Activated CD4-positive, alpha-beta T cell treated with anti-CD3 and anti-CD28 coated beads, Interleukin-2, amount 10 ng/mL, durations not matched to agents 7 days and 5 days (primary cell): ENCODE data around the gene SPACA4. TPM values are rescaled to one million over a fixed set of nuclear protein-coding genes. Genes with fewer than 3 reads are reported as not detected.

Experiments
- total RNA-seq, 2 experiments: library from RNA; stranded (reverse); gene quantifications; one replicate each; pipeline ENCODE4 v1.2.3, GENCODE V29; 2021

Gene SPACA4
- total RNA-seq, 2 experiments from 2014 or later = not detected

Other genes with a start within 250 kb of the SPACA4 start
- gene TMEM143, start 242.8 kb upstream of the SPACA4 start, total RNA-seq = 10 to 100 TPM; 19.0 to 21.7 TPM
- gene SYNGR4, start 242.4 kb upstream of the SPACA4 start, total RNA-seq = not detected
- 10 to 100 TPM; 69.6 to 81.6 TPM for gene KDELR1, start 215.2 kb upstream of the SPACA4 start, total RNA-seq
- gene GRIN2D, start 213.1 kb upstream of the SPACA4 start, total RNA-seq = under 1 TPM; 0.04 to 0.20 TPM
- 10 to 100 TPM; 31.0 to 35.2 TPM for gene GRWD1, start 160.8 kb upstream of the SPACA4 start, total RNA-seq
- 1 to 10 TPM in 1 of 2 experiments, under 1 TPM in 1; 0.87 to 1.0 TPM for gene KCNJ14, start 151.2 kb upstream of the SPACA4 start, total RNA-seq
- 10 to 100 TPM; 43.2 to 50.7 TPM for gene CYTH2, start 137.4 kb upstream of the SPACA4 start, total RNA-seq
- gene LMTK3, start 94.9 kb upstream of the SPACA4 start, total RNA-seq = 1 to 10 TPM; 3.7 to 5.1 TPM
- gene SULT2B1, start 54.6 kb upstream of the SPACA4 start, total RNA-seq = under 1 TPM; 0.21 to 0.30 TPM
- 1 to 10 TPM; 2.5 TPM for gene FAM83E, start 8.3 kb downstream of the SPACA4 start, total RNA-seq
- gene RPL18, start 12.4 kb downstream of the SPACA4 start, total RNA-seq = 1,000 to 10,000 TPM; 1,477 to 1,601 TPM
- gene SPHK2, start 12.8 kb downstream of the SPACA4 start, total RNA-seq = 10 to 100 TPM; 28.2 to 33.6 TPM
- 10 to 100 TPM; 24.1 to 25.8 TPM for gene DBP, start 30.6 kb downstream of the SPACA4 start, total RNA-seq
- 10 to 100 TPM; 10.1 to 10.8 TPM for gene CA11, start 39.4 kb downstream of the SPACA4 start, total RNA-seq
- gene NTN5, start 66.3 kb downstream of the SPACA4 start, total RNA-seq = 1 to 10 TPM; 1.0 to 1.4 TPM
- not detected for gene FUT2, start 89.2 kb downstream of the SPACA4 start, total RNA-seq
- gene MAMSTR, start 113.0 kb downstream of the SPACA4 start, total RNA-seq = 1 to 10 TPM; 1.1 to 1.5 TPM
- gene RASIP1, start 133.9 kb downstream of the SPACA4 start, total RNA-seq = under 1 TPM; 0.31 to 0.50 TPM
- gene IZUMO1, start 140.2 kb downstream of the SPACA4 start, total RNA-seq = under 1 TPM in 1 of 2 experiments, not detected in 1; 0.10 TPM
- gene FUT1, start 145.9 kb downstream of the SPACA4 start, total RNA-seq = under 1 TPM; 0.10 to 0.23 TPM
- gene FGF21, start 148.8 kb downstream of the SPACA4 start, total RNA-seq = not detected
- gene BCAT2, start 204.3 kb downstream of the SPACA4 start, total RNA-seq = 10 to 100 TPM; 42.3 to 43.3 TPM
- under 1 TPM; 0.27 to 0.77 TPM for gene HSD17B14, start 229.7 kb downstream of the SPACA4 start, total RNA-seq